HG02571 (cell line): Measurements from ENCODE around the gene SPHK2.
"Not testable (repeated sequence)": the region's sequence is repeated elsewhere in the genome, so short reads cannot be mapped to it uniquely, and the experiment has no call there.

ENCODE experiments used
- ATAC-seq: cut with Tn5 transposase; IDR thresholded peaks from one replicate; pipeline ENCODE4 v1.9.1; 2021; ENCODE audit warnings: mild to moderate bottlenecking, moderate library complexity; ENCODE audit not compliant: unreplicated experiment

The SPHK2 gene

DNA sequence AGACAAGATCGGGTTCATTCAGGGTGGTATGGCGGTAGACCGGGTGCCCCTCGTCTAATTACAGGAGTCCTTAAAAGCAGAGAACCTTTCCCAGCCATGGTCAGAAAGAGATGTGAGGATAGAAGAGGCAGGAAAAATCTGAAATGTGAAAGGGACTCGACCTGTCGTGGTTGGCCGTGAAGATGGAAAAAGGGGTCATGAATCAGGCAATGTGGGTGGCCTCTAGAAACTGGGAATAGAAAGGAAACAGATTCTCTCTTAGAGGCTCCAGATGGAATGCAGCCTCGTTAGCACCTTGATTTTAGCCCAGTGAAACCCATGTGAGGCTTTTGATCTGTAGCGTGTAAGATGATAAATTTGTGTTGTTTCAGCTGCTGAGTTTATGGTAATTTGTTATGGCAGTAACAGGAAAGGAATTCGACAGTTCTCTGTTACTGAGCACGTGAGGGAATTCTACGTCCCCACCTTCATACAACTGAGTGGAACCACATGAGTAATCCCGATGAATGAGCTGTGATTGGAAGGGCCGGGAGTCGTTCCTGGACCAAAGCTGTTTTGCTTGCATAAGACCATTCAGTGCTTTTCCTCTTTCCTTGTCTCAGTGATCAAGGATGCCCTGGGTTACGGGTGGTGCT, 37.7 kb downstream of the SPHK2 start:
- ATAC-seq: no peak

DNA sequence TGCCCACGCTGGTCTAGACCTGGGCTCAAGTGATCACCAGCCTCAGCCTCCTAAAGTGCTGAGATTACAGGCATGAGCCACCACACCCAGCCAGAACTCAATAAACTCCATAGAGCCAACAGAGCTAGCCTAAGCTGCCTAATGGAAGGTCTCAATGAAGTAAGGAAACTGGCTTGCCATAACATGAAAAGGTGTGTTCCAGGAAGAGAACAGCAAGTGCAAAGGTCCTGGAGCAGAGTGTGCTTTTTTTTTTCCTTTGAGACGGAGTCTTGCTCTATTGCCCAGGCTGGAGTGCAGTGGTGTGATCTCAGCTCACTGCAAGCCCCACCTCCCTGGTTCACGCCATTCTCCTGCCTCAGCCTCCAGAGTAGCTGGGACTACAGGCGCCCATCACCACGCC, 38.5 kb downstream of the SPHK2 start:
- ATAC-seq: not testable (repeated sequence)

DNA sequence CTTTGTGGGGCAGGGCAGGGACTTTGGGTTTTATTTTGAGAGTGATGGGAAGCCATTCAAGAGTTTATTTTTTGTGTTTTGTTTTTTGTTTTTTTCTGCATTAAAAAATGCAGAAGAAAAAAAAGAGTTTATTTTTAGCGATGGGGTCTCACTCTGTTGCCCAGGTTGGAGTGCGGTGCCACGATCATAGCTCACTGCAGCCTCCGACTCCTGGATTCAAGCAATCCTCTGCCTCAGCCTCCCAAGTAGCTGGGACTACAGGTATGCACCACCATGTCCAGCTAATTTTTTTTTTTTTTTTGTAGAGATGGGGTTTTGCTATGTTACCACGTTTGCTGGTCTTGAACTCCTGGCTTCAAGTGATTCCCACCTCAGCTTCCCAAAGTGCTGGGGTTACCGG, 39.2 kb downstream of the SPHK2 start:
- no peak for ATAC-seq

DNA sequence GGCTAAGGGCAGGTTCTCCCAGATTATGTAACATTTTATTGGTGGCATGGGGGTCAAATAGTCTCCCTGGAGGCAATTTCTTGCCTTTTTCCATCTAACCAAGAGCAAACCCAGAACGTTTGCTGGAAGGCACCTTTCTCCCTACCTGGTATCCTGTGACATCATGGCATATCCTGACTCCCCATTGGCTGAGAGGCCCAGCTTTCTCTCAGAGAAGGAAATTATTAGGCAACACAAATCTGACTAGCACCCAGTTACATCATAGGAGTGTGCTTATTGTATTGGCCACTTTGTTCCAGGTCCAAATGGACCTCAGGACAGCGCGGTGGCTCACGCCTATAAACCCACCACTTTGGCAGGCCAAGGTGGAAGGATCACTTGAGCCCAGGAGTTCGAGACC, 40.5 kb downstream of the SPHK2 start:
- ATAC-seq: no peak

DNA sequence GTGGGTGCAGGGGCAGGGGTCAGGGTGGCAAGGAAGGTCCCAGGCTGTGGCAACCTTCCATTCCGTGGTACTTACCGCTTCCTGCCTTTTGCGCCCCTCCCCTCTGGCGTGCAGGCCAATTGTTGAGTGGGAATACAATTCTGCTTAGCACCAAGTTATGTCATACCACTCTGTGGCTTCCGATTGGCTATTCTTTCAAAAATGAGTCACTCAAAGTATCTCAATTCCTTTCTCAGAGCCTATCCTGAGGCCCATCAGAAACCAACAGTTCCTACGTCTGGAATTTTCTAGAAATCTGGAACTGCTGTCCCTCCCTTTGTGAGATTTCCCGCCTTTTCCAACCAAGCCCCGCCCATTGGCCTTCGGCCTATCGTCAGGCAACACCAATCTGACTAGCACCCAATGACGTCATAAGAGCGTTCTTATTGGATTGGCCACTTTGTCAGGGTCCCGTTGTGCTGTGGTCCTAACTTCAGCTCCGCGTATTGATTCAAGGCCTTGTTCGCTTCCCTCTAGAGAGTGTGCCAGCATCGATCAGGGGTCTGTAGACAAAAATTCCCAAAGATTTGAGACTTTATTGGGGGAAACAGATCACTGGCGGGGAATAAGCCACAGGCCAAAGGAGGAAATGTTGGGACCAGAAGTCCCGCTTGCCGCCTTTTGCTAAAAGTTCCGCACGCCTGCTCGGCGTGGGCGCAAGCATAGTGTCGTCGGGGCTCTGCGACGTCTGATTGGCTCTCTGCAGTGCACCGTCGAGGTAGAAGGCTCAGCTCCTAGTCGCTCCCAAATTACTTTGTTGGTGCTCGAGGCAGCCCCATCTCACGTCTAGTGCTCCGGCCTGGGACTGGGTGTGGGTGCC, 41.8 kb downstream of the SPHK2 start:
- peak; percentile 77 for ATAC-seq

DNA sequence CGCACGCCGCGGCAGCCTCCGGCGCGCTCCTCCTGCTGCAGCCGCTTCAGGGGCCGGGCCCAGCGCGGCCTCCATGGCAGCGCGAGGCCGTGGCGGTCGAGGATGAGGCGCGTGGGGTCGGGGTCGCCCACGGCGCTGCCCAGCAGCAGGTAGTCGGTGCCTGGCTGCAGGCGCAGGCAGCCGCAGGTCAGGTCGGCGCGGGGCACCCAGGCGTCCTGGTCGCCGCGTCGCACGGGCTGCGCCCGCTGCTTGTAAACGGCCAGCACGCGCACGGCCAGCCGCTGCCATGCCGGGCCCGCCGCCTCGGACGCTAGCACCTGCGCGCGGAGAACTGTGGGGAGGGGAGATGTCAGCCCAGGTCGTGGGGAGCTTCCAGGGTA, 42.4 kb downstream of the SPHK2 start:
- no peak for ATAC-seq

DNA sequence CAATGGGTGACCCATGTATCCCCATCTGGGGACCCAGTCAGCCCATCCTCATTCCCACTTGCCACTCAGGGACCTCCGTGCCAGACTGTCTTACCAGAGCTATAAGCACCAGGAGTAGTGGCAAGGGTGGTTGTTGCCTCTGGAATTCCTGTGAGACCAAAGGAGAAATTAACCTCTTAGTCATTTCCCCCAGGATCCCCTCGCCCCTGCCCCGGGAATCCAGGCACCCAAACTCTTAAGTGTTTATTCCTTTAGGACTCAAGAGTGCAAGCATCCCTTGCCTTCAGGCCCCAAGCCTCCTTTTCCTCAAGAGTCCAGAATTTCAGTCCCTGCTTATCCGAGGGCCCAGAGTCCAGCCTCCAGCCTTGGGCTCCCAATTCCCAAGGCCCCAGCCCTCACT, 44.4 kb downstream of the SPHK2 start:
- ATAC-seq: no peak

DNA sequence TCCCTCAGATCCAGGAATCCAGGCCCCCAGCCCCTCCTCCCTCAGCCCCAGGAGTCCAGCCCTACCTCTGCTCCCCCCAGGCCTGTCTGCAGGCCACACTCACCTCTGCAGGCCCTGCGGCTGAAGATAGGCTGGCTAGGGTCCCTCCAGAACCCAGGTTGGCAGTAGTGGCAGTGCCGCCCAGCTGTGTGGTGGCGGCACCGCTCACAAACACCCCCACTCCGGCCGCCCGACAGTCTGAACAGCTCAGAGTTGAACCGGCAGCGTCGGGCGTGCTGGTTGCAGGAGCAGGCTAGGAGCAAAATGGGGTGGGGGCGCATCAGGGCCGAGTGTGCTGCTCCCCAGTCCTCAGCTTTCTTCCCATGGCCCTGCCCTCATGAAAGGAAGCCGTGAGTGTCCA, 45.2 kb downstream of the SPHK2 start:
- no peak for ATAC-seq

DNA sequence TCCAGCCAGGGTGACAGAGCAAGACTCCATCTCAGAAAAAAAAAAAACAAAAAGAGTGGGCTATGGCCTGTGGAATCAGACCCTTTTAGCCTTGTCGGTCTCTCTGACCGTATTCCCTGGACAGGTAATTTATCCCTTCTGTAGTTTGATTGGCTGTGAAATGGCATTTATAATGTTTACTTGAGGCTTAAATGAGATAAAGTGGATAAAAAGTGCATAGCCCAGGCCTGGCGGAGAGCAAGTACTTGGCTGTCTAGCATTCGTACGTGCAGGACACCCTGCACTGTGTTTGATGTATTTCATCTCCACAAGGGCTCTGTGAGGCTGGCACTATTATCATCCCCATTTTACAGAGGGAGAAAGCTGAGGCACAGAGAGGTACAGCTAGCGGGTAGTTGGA, 46.5 kb downstream of the SPHK2 start:
- no peak for ATAC-seq

DNA sequence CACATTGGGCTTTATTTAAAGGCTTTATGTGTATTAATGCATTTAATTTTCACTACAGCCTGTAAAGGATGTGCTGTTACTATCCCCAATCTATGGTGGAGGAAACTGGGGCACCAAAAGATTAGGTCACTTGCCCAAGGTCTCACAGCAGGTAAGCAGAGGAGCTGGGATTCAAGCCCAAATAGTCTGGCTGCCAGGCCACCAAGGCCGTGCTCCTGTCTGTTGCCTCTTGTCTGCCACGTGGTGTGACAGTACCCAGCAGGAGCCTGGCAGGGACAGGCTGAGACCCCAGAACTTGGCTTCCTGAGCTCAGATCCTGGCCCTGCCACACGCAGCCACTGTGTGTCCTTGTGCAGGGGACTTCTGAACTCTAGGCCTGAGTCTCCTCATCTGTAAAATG, 49.0 kb downstream of the SPHK2 start:
- ATAC-seq: no peak

DNA sequence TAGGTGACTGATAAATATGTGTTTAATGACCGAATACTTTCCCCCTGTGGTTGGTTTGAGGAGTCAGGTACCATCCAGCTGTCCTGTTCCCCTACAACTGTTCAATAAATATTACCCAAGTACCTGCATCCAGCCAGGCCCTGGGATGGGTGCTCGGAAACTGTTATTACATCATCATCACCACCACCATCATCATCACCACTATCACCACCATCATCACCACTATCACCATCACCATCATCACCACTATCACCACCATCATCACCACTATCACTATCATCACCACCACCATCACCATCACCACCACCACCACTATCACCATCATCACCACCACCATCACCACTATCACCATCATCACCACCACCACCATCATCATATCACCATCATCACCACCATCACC, 49.5 kb downstream of the SPHK2 start:
- no peak for ATAC-seq

DNA sequence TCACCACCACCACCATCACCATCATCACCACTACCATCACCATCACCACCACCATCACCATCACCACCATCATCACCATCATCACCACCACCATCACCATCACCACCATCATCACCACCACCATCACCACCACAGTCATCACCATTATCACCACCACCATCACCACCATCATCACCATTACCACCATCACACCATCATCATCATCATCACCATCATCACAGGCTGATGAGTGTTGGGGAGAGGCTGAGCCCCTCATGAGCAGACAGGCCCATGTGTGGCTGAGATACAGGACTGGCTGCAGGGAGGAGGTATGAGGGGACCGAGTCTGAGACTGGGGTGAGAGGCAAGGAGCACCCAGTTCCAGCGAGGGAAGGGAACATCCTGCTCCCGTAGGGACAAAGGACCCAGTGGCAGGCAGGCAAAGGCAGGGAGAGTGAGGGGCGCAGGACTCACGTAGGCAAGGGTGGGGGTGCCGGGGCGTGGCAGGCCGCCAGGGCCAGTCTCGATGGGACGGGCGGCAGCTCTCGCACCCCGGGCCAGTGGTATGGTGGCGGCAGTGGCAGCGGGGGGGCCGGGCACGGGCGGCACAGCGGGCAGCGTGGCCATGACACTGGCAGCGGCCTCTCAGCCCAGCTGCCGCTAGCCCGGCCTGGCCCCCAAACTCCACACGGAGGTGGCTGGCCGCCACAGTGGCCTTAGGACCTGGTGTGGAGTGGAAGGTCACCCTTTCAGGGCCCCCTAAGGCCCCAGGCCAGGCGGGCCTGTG, 50.8 kb downstream of the SPHK2 start:
- no peak for ATAC-seq

DNA sequence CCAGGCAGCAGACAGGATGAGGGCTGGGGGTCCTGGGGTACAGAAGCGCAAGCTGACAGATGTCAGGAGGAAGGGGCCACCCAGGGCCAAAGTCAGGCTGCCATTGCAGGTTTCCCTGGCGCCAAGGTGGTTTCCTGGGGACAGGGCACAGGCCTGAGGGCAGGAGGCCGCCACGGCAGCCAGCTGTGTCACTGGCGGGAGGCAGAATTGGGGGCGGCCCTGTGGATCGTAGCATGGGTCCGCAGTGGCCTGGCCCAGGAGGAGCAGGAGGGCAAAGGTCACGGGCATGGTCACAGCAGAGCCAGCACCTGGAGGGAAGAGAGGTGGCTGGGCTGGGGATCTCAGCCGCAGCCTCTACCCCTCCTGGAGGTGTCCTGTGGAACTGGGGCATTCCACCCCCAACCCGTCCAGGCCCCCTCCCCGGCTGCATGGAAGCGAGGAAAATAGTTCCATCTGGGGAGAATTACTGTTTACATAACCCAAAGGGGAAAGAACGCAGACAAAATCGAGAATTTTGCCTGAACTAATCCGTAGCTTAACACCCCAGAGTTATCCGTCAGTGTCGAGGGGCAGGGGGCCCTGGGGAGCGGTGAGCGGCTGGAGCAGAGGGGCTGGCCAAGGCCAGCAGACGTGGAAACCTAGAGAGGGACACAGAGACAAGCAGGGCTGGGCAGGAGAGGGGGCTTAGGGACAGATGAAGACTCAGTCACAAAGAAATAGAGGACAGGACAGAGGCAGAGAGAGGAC, 51.6 kb downstream of the SPHK2 start:
- no peak for ATAC-seq

DNA sequence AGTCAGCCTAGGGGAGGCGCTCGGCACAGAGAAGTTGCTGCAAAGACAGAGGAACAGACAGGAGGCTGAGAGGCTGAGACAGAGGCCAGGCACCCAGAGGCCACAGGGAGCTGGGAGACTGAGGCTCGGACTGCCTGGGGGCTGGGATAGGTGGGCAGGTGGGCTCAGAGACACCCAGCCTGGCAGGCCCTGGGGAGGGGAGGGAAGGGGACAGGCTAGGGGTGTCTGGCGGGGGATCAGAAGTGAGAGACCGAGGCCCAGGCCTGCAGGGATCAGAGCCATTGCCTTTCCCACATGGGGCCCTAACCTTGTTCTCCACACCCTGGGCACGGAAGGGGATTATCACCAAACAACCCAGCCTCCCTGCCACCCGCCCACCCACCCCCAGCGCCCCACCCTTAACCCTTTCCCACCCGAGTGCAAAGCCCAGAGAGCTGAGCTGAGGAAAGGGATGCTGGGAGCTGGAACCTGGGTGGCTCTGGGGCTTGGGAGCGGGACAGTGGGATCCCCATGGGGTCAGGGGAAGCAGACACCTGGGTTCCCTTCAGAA, 52.2 kb downstream of the SPHK2 start:
- ATAC-seq: no peak

DNA sequence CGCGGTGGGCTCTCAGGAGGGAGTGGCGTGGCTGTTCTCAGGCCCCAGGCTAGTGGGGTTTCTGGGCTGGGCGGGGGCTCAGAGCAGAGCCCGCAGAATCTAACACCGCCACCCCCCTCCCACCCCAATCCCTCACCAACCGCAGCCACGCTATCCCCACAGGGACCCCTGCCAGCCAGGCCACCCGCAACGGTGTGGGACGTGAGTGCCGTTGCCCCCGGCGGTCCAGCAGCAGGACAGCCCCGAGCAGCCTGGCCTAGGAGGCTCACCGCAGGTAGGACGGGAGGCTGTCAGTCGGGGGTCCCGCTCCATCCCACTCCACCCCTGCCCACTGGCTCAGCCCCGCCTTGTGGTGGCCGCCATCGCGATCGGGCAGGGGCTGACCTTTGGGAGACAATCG, 53.7 kb downstream of the SPHK2 start, which contains the start of gene NTN5:
NTN5 (minus strand) TSS at position 24 of the 400 bp plus-strand sequence. CDS start 2,031 bp downstream, outside the sequence.
- ATAC-seq: no peak

DNA sequence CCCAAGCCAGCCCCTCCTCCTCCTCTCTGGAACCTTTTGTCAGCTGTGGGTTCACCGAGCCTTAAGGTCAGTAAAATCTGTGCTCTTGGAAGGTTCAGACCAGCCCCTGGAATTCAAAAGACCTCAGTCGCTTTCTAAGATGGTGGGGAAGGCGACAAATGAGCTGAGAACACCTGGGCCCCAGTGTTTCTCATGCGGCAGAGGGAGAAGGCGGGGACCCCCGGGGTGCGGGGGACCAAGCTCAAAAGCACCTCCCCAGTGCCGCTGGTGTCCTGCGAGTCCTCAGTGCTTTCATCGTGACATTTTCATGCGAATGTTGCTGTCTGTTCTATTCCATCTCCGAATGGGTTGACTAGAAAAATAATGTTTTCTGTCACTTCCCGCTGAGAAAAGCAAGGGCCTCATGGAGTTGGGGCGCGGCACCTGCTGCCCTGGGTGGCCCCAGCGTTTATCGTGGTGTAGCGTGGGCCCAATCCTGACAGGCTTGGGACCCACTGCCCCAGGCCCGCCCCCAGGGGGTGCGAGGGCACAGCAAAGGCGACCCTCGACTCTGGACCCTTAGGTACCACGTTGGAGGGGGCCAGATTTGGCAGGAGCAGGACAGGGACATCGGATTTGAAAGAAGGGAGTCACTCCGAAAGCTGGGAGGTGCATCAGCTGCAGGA, 54.3 kb downstream of the SPHK2 start:
- ATAC-seq: no peak

DNA sequence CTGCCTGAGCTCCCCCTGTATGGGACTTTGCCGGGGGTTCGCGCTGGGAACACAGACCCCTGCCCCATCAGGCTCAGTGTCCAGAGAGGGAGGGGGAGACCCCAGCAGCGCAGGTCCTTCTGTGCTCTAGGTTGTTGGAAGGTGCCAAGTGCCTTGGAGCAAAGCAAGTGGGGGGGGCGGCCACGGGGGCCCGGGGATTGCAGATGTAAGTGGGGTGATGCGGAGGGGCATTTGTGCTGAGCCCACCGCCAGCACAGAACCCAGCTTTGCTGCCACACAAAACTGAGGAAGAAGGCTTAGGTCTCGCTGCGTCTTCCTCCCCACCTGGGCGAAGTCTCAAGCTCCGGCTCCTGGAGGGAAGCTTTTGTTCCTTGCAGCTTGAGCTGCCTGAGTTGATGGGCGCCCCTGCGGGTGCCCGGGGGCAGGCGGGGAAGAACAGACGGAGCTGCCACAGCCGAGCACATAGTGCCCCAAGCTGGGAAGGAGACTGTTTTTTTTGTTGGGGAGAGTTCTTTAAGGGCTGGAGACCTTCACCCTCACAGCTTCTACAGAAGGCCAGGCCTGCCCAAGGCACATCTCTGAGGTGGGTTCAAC, 55.0 kb downstream of the SPHK2 start:
- no peak for ATAC-seq

DNA sequence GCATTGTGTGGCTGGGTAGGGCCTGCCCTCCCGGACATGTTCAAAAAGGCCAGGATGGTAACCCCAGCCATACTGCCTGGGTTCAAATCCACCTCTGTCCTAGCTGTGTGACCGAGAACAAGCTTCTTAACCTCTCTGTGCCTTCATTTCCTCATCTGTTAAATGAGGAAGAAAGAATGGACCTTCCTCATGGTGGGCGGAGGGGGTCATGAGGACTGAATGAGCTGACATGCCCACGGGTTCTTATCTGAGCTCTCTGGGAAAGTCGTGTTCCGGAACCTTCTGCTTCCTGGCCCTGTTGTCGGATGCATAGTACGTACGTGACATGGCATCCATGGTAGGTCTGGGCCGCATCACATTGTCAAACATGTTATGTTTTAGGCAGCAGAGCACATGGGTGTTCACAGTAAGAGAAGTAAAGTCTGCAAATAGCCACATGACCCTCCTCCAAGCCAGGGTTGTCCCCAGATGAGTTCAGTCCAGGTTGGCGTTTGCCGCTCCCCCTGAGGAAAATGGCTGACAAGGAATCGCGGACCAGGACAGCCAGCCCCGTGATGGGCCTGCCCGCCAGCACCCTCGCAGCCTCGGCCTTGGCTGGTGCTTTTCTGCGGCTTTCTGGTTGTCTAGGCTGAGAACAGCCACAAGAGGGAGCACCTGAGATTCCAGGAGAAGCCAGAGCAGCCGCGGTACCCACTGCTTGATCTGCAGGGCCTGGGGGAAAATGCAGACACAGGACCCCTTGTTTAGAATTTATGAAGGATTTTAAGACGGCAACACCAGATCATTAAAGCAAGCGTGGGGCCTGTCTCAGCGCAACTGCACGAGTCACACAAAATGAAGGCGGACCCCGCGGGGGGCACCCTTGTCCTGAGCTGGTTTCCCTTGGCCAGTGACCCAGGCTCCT, 55.9 kb downstream of the SPHK2 start:
- ATAC-seq: no peak

DNA sequence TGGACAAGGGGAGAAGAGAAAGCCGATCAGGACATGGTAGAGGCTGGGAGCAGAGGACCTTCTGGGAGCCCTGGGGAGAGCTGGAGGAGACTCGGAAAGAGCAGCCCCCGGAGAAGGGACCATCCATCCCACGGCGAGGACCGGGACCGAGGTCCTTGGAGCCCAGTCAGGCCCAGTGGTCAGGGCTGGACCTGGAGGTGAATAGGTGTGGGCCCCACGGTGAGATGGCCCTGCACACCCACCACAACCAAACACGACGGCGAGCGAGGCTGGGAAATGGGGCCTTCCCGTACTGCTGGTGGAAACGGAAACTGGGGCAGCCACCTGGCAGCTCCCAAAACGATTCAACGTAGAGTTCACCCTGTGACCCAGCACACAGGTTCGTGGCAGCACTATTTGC, 57.2 kb downstream of the SPHK2 start:
- ATAC-seq: no peak
